Adrenal gland (tissue), 12 donors: ENCODE measurements around the gene C1orf232. TPM values are rescaled to one million over a fixed set of nuclear protein-coding genes. Genes with fewer than 3 reads are reported as not detected.

Experiments used
- DNase-seq, 7 donors: peaks; one replicate each; pipeline ENCODE4 v3.0.0-alpha.2; 2019 to 2020
- H3K27ac ChIP-seq, 5 donors: fragments of 200-600 bp; sonication (generic) in 4 of 5; 1 replicate in 3 of 5; 2 replicates in 2 of 5; pipeline versions ENCODE4 v1.5.1 to v1.8.0; 2016 to 2020; ENCODE audit warnings: mild to moderate bottlenecking in 1 of 5
- H3K27me3 ChIP-seq: fragments of 200-600 bp; 2 replicates; pipeline ENCODE4 v1.8.0; 2021
- H3K36me3 ChIP-seq, 2 donors: fragments of 200-600 bp; replicated peaks in 1 of 2; 1 replicate in 1 of 2; 2 replicates in 1 of 2; pipeline versions ENCODE4 v1.5.1 to v1.8.0; 2018 to 2022
- H3K4me1 ChIP-seq, 2 donors: fragments of 200-600 bp; replicated peaks in 1 of 2; 1 replicate in 1 of 2; 2 replicates in 1 of 2; pipeline versions ENCODE4 v1.5.1 to v1.8.0; 2018 to 2021
- H3K4me3 ChIP-seq, 4 donors: fragments of 200-600 bp; sonication (generic) in 3 of 4; one replicate each; pipeline ENCODE4 v1.5.1; 2016 to 2018
- H3K9me3 ChIP-seq, 3 donors: fragments of 200-600 bp; sonication (generic) in 1 of 3; replicated peaks in 1 of 3; 1 replicate in 2 of 3; 2 replicates in 1 of 3; pipeline versions ENCODE4 v1.5.1 to v1.8.0; 2016 to 2021
- POLR2A ChIP-seq, 2 donors: fragments of 450-650 bp; IDR thresholded peaks; one replicate each; pipeline ENCODE4 v1.6.1; 2017; ENCODE audit warnings: antibody characterized with exemption in 2 of 2, mild to moderate bottlenecking in 2 of 2, moderate library complexity in 1 of 2
- WGBS, 4 donors: extraction: QIAGEN DNeasy Blood & Tissue Kit in 2 of 4; methylation state at CpG; one replicate each; pipeline versions ENCODE4 v1.1.5 to v1.1.7; 2013 to 2017; 5-methylcytosine and 5-hydroxymethylcytosine counted together
- intact Hi-C, 2 donors: fragments of 100-400 bp; cut with DNase I; formaldehyde crosslinking; loops; one replicate each; pipeline versions ENCODE4 v1.14.1 to v1.15.0; 2022 to 2023
- polyA plus RNA-seq, 3 donors: library from polyadenylated mRNA; stranded (reverse); fragments of 200-250 nt in 2 of 3; fragments of 350-450 nt in 1 of 3; fragmentation: Illumina TruSeq in 1 of 3; extraction: RNeasy Lipid Tissue Mini Kit (QIAGEN cat#74804) in 1 of 3; gene quantifications; one replicate each; pipeline ENCODE4 v1.2.3, GENCODE V29; 2013 to 2014
- total RNA-seq, 9 donors: library from RNA; depleted of rRNA in 4 of 9; stranded (reverse); fragments of >200 nt in 4 of 9; fragments of 120-200 nt in 1 of 9; fragmentation: NEBNext Ultra II Directional in 1 of 9; extraction: Animal tissue kit (Norgen Biotek cat#: 25700) in 1 of 9; gene quantifications; one replicate each; pipeline versions ENCODE4 v1.1.0 to v1.2.4, GENCODE V29; 2013 to 2023
- TF ChIP-seq, protein P1 (sequence below), 6 experiments: fragments of 450-650 bp in 4 of 6; fragments of 200-600 bp in 2 of 6; sonication (generic) in 1 of 6; IDR thresholded peaks; 1 replicate in 5 of 6; 2 replicates in 1 of 6; pipeline versions ENCODE4 v1.5.1 to v1.8.0; 2016 to 2021; ENCODE audit warnings: antibody characterized with exemption in 6 of 6, mild to moderate bottlenecking in 2 of 6, moderate library complexity in 1 of 6
- donor health status: healthy with polysubstance abuse.
- donor health status: Bipolar disorder and iron deficiency.
- donor health status: DM: yes; HTN: yes; CAD: no.
- donor health status: DM: no; HTN: no; CAD: no.
- donor health status: DM: no; HTN: no; CAD: no.
- donor health status: DM: yes; HTN: yes; CAD: no.

Gene C1orf232
- total and polyA plus RNA-seq, 12 donors: not detected

- TF ChIP-seq POLR2A (IDR thresholded peaks at IDR 0.05): no peak
- TF ChIP-seq, protein P1, sequence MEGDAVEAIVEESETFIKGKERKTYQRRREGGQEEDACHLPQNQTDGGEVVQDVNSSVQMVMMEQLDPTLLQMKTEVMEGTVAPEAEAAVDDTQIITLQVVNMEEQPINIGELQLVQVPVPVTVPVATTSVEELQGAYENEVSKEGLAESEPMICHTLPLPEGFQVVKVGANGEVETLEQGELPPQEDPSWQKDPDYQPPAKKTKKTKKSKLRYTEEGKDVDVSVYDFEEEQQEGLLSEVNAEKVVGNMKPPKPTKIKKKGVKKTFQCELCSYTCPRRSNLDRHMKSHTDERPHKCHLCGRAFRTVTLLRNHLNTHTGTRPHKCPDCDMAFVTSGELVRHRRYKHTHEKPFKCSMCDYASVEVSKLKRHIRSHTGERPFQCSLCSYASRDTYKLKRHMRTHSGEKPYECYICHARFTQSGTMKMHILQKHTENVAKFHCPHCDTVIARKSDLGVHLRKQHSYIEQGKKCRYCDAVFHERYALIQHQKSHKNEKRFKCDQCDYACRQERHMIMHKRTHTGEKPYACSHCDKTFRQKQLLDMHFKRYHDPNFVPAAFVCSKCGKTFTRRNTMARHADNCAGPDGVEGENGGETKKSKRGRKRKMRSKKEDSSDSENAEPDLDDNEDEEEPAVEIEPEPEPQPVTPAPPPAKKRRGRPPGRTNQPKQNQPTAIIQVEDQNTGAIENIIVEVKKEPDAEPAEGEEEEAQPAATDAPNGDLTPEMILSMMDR (IDR thresholded peaks at IDR 0.05): no peak
- Histone ChIP-seq H3K9me3 (no peaks in the 10 kb centered on the region), H3K27me3 (no peaks in the 10 kb centered on the region), H3K4me1 (peaks cover 0 to 20% of the 10 kb centered on the region in 2 donors), H3K4me3 (no peak overlapping the region), H3K36me3 (peaks cover 0 to 19% of the 10 kb centered on the region in 2 donors), H3K27ac (peak overlapping the region in 1 of 5 donors; percentile 3)
- intact Hi-C loops: no loop called here
- no peak for DNase-seq
- WGBS, 4 donors: 66 to 79% (median 73%) methylated on average over 8 of the region's 8 CpGs
These were observed 46.6 kb downstream of the C1orf232 start for GRCh38 chr1:26121854-26122773.

GRCh38 chr1:26119892-26120608, 48.7 kb downstream of the C1orf232 start:
- peaks cover 0 to 32% of the 10 kb centered on the region in 2 donors for H3K36me3 ChIP-seq
- TF ChIP-seq POLR2A (IDR thresholded peaks at IDR 0.05): no peak
- TF ChIP-seq, protein P1 (IDR thresholded peaks at IDR 0.05): no peak
- no peak overlapping the region for H3K4me3 ChIP-seq
- intact Hi-C loops: no loop called here
- no peak overlapping the region for H3K27ac ChIP-seq
- H3K9me3 ChIP-seq: no peaks in the 10 kb centered on the region
- H3K27me3 ChIP-seq: no peaks in the 10 kb centered on the region
- WGBS, 4 donors: 69 to 79% (median 75%) methylated on average over 9 of the region's 9 CpGs
- no peak for DNase-seq
- peaks cover 0 to 15% of the 10 kb centered on the region in 2 donors for H3K4me1 ChIP-seq

- no peak for DNase-seq
- Histone ChIP-seq H3K27ac (no peak overlapping the region), H3K9me3 (no peaks in the 10 kb centered on the region), H3K27me3 (no peaks in the 10 kb centered on the region), H3K4me1 (peaks cover 0 to 21% of the 10 kb centered on the region in 2 donors), H3K4me3 (no peak overlapping the region), H3K36me3 (peaks cover 0 to 36% of the 10 kb centered on the region in 2 donors)
- 74 to 80% (median 78%) methylated on average over 12 of the region's 12 CpGs for WGBS, 4 donors
- intact Hi-C loops: no loop called here
- TF ChIP-seq, protein P1 (IDR thresholded peaks at IDR 0.05): no peak
- no peak for TF ChIP-seq POLR2A (IDR thresholded peaks at IDR 0.05)
These were observed 54.4 kb downstream of the C1orf232 start for GRCh38 chr1:26114165-26114927.

Other genes starting within 250 kb of the C1orf232 start
- 10 to 100 TPM in 8 of 9 donors, 1 to 10 TPM in 1; 6.6 to 32.8 (median 14.9) TPM for gene PAFAH2, start 170.9 kb downstream of the C1orf232 start, total RNA-seq
- 10 to 100 TPM in 1 of 3 donors, 1 to 10 TPM in 2; 8.3 to 12.3 (median 8.4) TPM for gene PAFAH2, start 170.9 kb downstream of the C1orf232 start, polyA plus RNA-seq
- 1 to 10 TPM in 7 of 9 donors, under 1 TPM in 2; 0.50 to 6.5 (median 2.1) TPM for gene EXTL1, start 147.2 kb downstream of the C1orf232 start, total RNA-seq
- 1 to 10 TPM in 2 of 3 donors, under 1 TPM in 1; 0.31 to 4.2 (median 1.1) TPM for gene EXTL1, start 147.2 kb downstream of the C1orf232 start, polyA plus RNA-seq
- gene SLC30A2, start 122.8 kb downstream of the C1orf232 start, total RNA-seq: 1 to 10 TPM in 5 of 9 donors, under 1 TPM in 4; 0.06 to 4.8 (median 1.1) TPM
- under 1 TPM; 0.15 to 0.32 (median 0.27) TPM for gene SLC30A2, start 122.8 kb downstream of the C1orf232 start, polyA plus RNA-seq
- 1 to 10 TPM in 1 of 9 donors, under 1 TPM in 2, not detected in 6; 0.06 to 4.6 (median 0.18) TPM for gene TRIM63, start 101.3 kb downstream of the C1orf232 start, total RNA-seq
- gene TRIM63, start 101.3 kb downstream of the C1orf232 start, polyA plus RNA-seq: under 1 TPM in 2 of 3 donors, not detected in 1; 0.16 to 0.24 TPM
- gene PDIK1L, start 57.1 kb downstream of the C1orf232 start, total RNA-seq: 1 to 10 TPM; 2.3 to 9.8 (median 8.2) TPM
- 1 to 10 TPM; 1.6 to 6.6 (median 1.7) TPM for gene PDIK1L, start 57.1 kb downstream of the C1orf232 start, polyA plus RNA-seq
- 1 to 10 TPM in 8 of 9 donors, under 1 TPM in 1; 0.61 to 3.9 (median 2.2) TPM for gene FAM110D, start 9.9 kb downstream of the C1orf232 start, total RNA-seq
- gene FAM110D, start 9.9 kb downstream of the C1orf232 start, polyA plus RNA-seq: 1 to 10 TPM in 2 of 3 donors, under 1 TPM in 1; 0.46 to 6.2 (median 1.4) TPM
- 10 to 100 TPM; 17.8 to 44.7 (median 30.6) TPM for gene ZNF593, start 945 bp upstream of the C1orf232 start, total RNA-seq
- gene ZNF593, start 945 bp upstream of the C1orf232 start, polyA plus RNA-seq: 100 to 1,000 TPM in 1 of 3 donors, 10 to 100 TPM in 1, 1 to 10 TPM in 1; 9.8 to 113 (median 51.0) TPM
- under 1 TPM in 1 of 9 donors, not detected in 8; 0.18 TPM for gene ZNF593OS, start 2.9 kb upstream of the C1orf232 start, total RNA-seq
- gene ZNF593OS, start 2.9 kb upstream of the C1orf232 start, polyA plus RNA-seq: under 1 TPM in 1 of 3 donors, not detected in 2; 0.88 TPM
- gene CNKSR1, start 8.5 kb upstream of the C1orf232 start, total RNA-seq: 1 to 10 TPM in 1 of 9 donors, under 1 TPM in 4, not detected in 4; 0.17 to 2.1 (median 0.29) TPM
- gene CNKSR1, start 8.5 kb upstream of the C1orf232 start, polyA plus RNA-seq: 1 to 10 TPM in 1 of 3 donors, under 1 TPM in 2; 0.31 to 1.5 (median 0.64) TPM
- gene CATSPER4, start 21.6 kb upstream of the C1orf232 start, total RNA-seq: not detected
- gene CATSPER4, start 21.6 kb upstream of the C1orf232 start, polyA plus RNA-seq: not detected
- gene CEP85, start 65.2 kb upstream of the C1orf232 start, total RNA-seq: 10 to 100 TPM in 1 of 9 donors, 1 to 10 TPM in 8; 2.6 to 16.4 (median 5.8) TPM
- 1 to 10 TPM; 2.5 to 6.1 (median 3.1) TPM for gene CEP85, start 65.2 kb upstream of the C1orf232 start, polyA plus RNA-seq
- 100 to 1,000 TPM in 3 of 9 donors, 10 to 100 TPM in 6; 21.0 to 123 (median 72.5) TPM for gene SH3BGRL3, start 111.1 kb upstream of the C1orf232 start, total RNA-seq
- 100 to 1,000 TPM; 178 to 350 (median 321) TPM for gene SH3BGRL3, start 111.1 kb upstream of the C1orf232 start, polyA plus RNA-seq
- gene UBXN11, start 137.7 kb upstream of the C1orf232 start, total RNA-seq: 10 to 100 TPM in 6 of 9 donors, 1 to 10 TPM in 3; 5.3 to 28.5 (median 13.3) TPM
- gene UBXN11, start 137.7 kb upstream of the C1orf232 start, polyA plus RNA-seq: 100 to 1,000 TPM in 1 of 3 donors, 10 to 100 TPM in 1, 1 to 10 TPM in 1; 5.9 to 154 (median 53.1) TPM
- gene CD52, start 149.0 kb upstream of the C1orf232 start, total RNA-seq: 1 to 10 TPM in 7 of 9 donors, not detected in 2; 2.5 to 8.9 (median 4.5) TPM
- gene CD52, start 149.0 kb upstream of the C1orf232 start, polyA plus RNA-seq: 100 to 1,000 TPM in 1 of 3 donors, 10 to 100 TPM in 2; 13.6 to 239 (median 14.1) TPM
- under 1 TPM in 1 of 9 donors, not detected in 8; 0.17 TPM for gene CRYBG2, start 185.2 kb upstream of the C1orf232 start, total RNA-seq
- under 1 TPM in 2 of 3 donors, not detected in 1; 0.20 to 0.48 TPM for gene CRYBG2, start 185.2 kb upstream of the C1orf232 start, polyA plus RNA-seq
- gene ZNF683, start 203.8 kb upstream of the C1orf232 start, total RNA-seq: under 1 TPM in 1 of 9 donors, not detected in 8; 0.25 TPM
- gene ZNF683, start 203.8 kb upstream of the C1orf232 start, polyA plus RNA-seq: under 1 TPM in 2 of 3 donors, not detected in 1; 0.20 to 0.24 TPM
- 1 to 10 TPM in 1 of 9 donors, under 1 TPM in 2, not detected in 6; 0.23 to 1.2 (median 0.72) TPM for gene LIN28A, start 241.9 kb upstream of the C1orf232 start, total RNA-seq
- not detected for gene LIN28A, start 241.9 kb upstream of the C1orf232 start, polyA plus RNA-seq